CD4-positive, alpha-beta T cell (primary cell): Measurements from ENCODE around the gene SKIL. TPM values are rescaled to one million over a fixed set of nuclear protein-coding genes. Genes with fewer than 3 reads are reported as not detected.

Source experiments
- ATAC-seq: fragments of 200-7000 bp; cut with Tn5 transposase; one replicate; pipeline ENCODE4 v1.10.0; 2022; ENCODE audit warnings: mild to moderate bottlenecking; ENCODE audit not compliant: poor library complexity
- CTCF ChIA-PET: fragments of 350-600 bp; sonication (Branson Sonifier 250); formaldehyde crosslinking; loops from one replicate; lab custom pipeline; 2021; ENCODE audit warnings: antibody characterized with exemption, inconsistent platforms; lab: Charles Lee
- POLR2A ChIA-PET: fragments of 350-600 bp; sonication (Branson Sonifier 250); formaldehyde crosslinking; loops from one replicate; lab custom pipeline; 2021; ENCODE audit warnings: antibody characterized with exemption, inconsistent platforms; lab: Charles Lee
- DNase-seq, 14 experiments: peaks; one replicate each; pipeline ENCODE4 v3.0.0-alpha.2; 2013 to 2020; ENCODE audit warnings: mixed read lengths in 2 of 14
- H3K27ac ChIP-seq, 2 donors: one replicate each; pipeline versions ENCODE4 v1.5.1 to v1.7.0; 2013; ENCODE audit warnings: low read length in 2 of 2, low read depth in 1 of 2, mild to moderate bottlenecking in 1 of 2
- H3K27me3 ChIP-seq, 2 experiments: 1 replicate in 1 of 2; 2 replicates in 1 of 2; pipeline versions ENCODE4 v1.6.1 to v1.7.0; 2013; ENCODE audit warnings: low read length in 2 of 2, control low read depth in 1 of 2, mild to moderate bottlenecking in 1 of 2, moderate library complexity in 1 of 2; ENCODE audit not compliant: insufficient read depth in 2 of 2, control insufficient read depth in 1 of 2
- H3K36me3 ChIP-seq: one replicate; pipeline ENCODE4 v1.6.1; 2013; ENCODE audit warnings: low read length, control low read depth; ENCODE audit not compliant: insufficient read depth
- H3K4me1 ChIP-seq: one replicate; pipeline ENCODE4 v1.6.1; 2013; ENCODE audit warnings: low read length, control low read depth; ENCODE audit not compliant: insufficient read depth
- H3K4me3 ChIP-seq: one replicate; pipeline ENCODE4 v1.5.1; 2013; ENCODE audit warnings: mild to moderate bottlenecking, low read length, moderate library complexity
- H3K9me3 ChIP-seq, 2 experiments: 1 replicate in 1 of 2; 2 replicates in 1 of 2; pipeline versions ENCODE4 v1.6.1 to v1.7.0; 2013; ENCODE audit warnings: low read length in 2 of 2, mild to moderate bottlenecking in 2 of 2, control low read depth in 1 of 2, moderate library complexity in 1 of 2; ENCODE audit not compliant: control insufficient read depth in 1 of 2, insufficient read depth in 1 of 2
- H3K27ac Mint-ChIP-seq: one replicate; pipeline ENCODE4 v1.8.0; 2020; ENCODE audit warnings: mixed read lengths
- H3K27me3 Mint-ChIP-seq: one replicate; pipeline ENCODE4 v1.8.0; 2021; ENCODE audit warnings: mixed read lengths
- H3K36me3 Mint-ChIP-seq: one replicate; pipeline ENCODE4 v1.8.0; 2021; ENCODE audit warnings: low read depth, mixed read lengths
- H3K4me1 Mint-ChIP-seq: one replicate; pipeline ENCODE4 v1.8.0; 2021; ENCODE audit warnings: low read depth, mixed read lengths
- H3K4me3 Mint-ChIP-seq: one replicate; pipeline ENCODE4 v1.8.0; 2020; ENCODE audit warnings: mild to moderate bottlenecking, mixed read lengths
- H3K9me3 Mint-ChIP-seq: one replicate; pipeline ENCODE4 v1.8.0; 2020; ENCODE audit warnings: mixed read lengths
- intact Hi-C, 2 experiments: fragments of 100-400 bp; cut with DNase I in 1 of 2; cut with micrococcal nuclease in 1 of 2; formaldehyde crosslinking; loops; one replicate each; pipeline versions ENCODE4 v1.15.1 to v1.9.0; 2023 to 2025; cut with DNase I, micrococcal nuclease
- total RNA-seq, 174 experiments: library from RNA in 2 of 174; stranded (reverse) in 2 of 174; gene quantifications; one replicate each; pipeline ENCODE4 v1.2.3 and lab custom pipeline; 2021 to 2026
- TF ChIP-seq, protein P1 (sequence below): fragments of 200-600 bp; IDR thresholded peaks from one replicate; pipeline ENCODE4 v1.8.0; 2022; ENCODE audit warnings: antibody characterized with exemption, mild to moderate bottlenecking

SKIL gene
- total RNA-seq, 2 experiments from 2014 or later, result 121 to 130 TPM

GRCh38 chr3:170436697-170437096 lies 79.2 kb downstream of the SKIL start:
- POLR2A ChIA-PET, result no interaction called here
- Histone ChIP-seq H3K36me3 (no peaks in the 10 kb centered on the region), H3K27me3 (peaks cover under 1 to 5% of the 10 kb centered on the region in 2 experiments), H3K4me3 (no peak overlapping the region), H3K27ac (no peak overlapping the region), H3K4me1 (no peaks in the 10 kb centered on the region), H3K9me3 (no peaks in the 10 kb centered on the region)
- H3K4me3 Mint-ChIP-seq, result no peak overlapping the region
- intact Hi-C loops, result no loop called here
- no peak for DNase-seq
- no peak overlapping the region for H3K27ac Mint-ChIP-seq
- no peaks in the 10 kb centered on the region for H3K9me3 Mint-ChIP-seq
- peaks cover 19% of the 10 kb centered on the region for H3K27me3 Mint-ChIP-seq
- H3K36me3 Mint-ChIP-seq, result no peaks in the 10 kb centered on the region
- CTCF ChIA-PET, result no interaction called here
- TF ChIP-seq, protein P1, sequence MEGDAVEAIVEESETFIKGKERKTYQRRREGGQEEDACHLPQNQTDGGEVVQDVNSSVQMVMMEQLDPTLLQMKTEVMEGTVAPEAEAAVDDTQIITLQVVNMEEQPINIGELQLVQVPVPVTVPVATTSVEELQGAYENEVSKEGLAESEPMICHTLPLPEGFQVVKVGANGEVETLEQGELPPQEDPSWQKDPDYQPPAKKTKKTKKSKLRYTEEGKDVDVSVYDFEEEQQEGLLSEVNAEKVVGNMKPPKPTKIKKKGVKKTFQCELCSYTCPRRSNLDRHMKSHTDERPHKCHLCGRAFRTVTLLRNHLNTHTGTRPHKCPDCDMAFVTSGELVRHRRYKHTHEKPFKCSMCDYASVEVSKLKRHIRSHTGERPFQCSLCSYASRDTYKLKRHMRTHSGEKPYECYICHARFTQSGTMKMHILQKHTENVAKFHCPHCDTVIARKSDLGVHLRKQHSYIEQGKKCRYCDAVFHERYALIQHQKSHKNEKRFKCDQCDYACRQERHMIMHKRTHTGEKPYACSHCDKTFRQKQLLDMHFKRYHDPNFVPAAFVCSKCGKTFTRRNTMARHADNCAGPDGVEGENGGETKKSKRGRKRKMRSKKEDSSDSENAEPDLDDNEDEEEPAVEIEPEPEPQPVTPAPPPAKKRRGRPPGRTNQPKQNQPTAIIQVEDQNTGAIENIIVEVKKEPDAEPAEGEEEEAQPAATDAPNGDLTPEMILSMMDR, result no peak
- no peaks in the 10 kb centered on the region for H3K4me1 Mint-ChIP-seq
- no peak for ATAC-seq

DNA sequence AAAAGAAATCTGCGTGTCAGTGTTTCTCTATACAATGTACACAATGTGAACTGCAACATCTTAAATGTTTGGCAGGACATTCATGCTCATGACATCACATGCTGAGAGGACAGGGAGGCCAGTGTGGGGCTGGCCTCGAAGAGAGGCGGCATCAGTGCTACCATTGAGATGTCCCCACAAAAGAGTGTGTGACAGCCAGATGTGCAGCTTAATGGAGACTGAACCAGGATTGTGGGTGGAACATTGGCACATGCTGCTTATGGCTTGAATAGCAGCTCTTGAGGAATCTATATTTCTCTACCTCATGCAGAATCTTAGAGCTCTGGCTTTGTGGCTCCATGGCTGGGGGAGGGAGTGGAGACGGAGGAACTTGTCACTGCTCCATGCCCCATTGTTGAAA lies 79.7 kb downstream of the SKIL start:
- intact Hi-C loops, result no loop called here
- DNase-seq, result no peak
- Histone ChIP-seq H3K27me3 (peaks cover 4 to 5% of the 10 kb centered on the region in 2 experiments), H3K4me1 (no peaks in the 10 kb centered on the region), H3K27ac (no peak overlapping the region), H3K9me3 (no peaks in the 10 kb centered on the region), H3K36me3 (no peaks in the 10 kb centered on the region), H3K4me3 (no peak overlapping the region)
- Mint-ChIP-seq H3K27ac (no peak overlapping the region), H3K4me1 (no peaks in the 10 kb centered on the region), H3K27me3 (peaks cover 21% of the 10 kb centered on the region), H3K9me3 (no peaks in the 10 kb centered on the region), H3K4me3 (no peak overlapping the region), H3K36me3 (no peaks in the 10 kb centered on the region)
- TF ChIP-seq, protein P1, result no peak
- CTCF ChIA-PET, result no interaction called here
- POLR2A ChIA-PET, result no interaction called here
- ATAC-seq, result no peak

- TF ChIP-seq, protein P1, result no peak
- intact Hi-C loops, result no loop called here
- DNase-seq, result no peak
- ATAC-seq, result no peak
- ChIA-PET POLR2A (no interaction called here), CTCF (no interaction called here)
- no peaks in the 10 kb centered on the region for H3K4me1 Mint-ChIP-seq
- H3K4me3 ChIP-seq, result no peak overlapping the region
- H3K27me3 Mint-ChIP-seq, result peaks cover 26% of the 10 kb centered on the region
- H3K27me3 ChIP-seq, result peaks cover 4 to 5% of the 10 kb centered on the region in 2 experiments
- H3K9me3 ChIP-seq, result no peaks in the 10 kb centered on the region
- no peak overlapping the region for H3K27ac ChIP-seq
- no peaks in the 10 kb centered on the region for H3K4me1 ChIP-seq
- no peak overlapping the region for H3K27ac Mint-ChIP-seq
- H3K9me3 Mint-ChIP-seq, result no peaks in the 10 kb centered on the region
- H3K36me3 Mint-ChIP-seq, result no peaks in the 10 kb centered on the region
- H3K4me3 Mint-ChIP-seq, result no peak overlapping the region
- H3K36me3 ChIP-seq, result no peaks in the 10 kb centered on the region
Observed at GRCh38 chr3:170437696-170438407, 80.3 kb downstream of the SKIL start.
